HCT116 (cell line): ENCODE measurements around the gene REEP5. TPM values are rescaled to one million over a fixed set of nuclear protein-coding genes. Genes with fewer than 3 reads are reported as not detected.

Source experiments
- ATAC-seq: fragments of 200-7000 bp; cut with Tn5 transposase; 2 replicates; pipeline ENCODE4 v1.9.1; 2020; ENCODE audit warnings: mild to moderate bottlenecking, moderate library complexity
- BruUV-seq: library from RNA; stranded (reverse); fragments of 400-500 nt; replicated peaks from 2 replicates; lab custom pipeline; 2021; lab: Mats Ljungman, UMichigan
- CTCF ChIA-PET: fragments of 300-600 bp; sonication (Branson Sonifier 250); formaldehyde crosslinking; loops from one replicate; lab custom pipeline; 2021; ENCODE audit warnings: antibody characterized with exemption; lab: Charles Lee
- POLR2A ChIA-PET: fragments of 300-600, 350-600 bp; sonication (Branson Sonifier 250); formaldehyde crosslinking; loops from one replicate; lab custom pipeline; 2021; ENCODE audit warnings: antibody characterized with exemption; lab: Charles Lee
- RAD21 ChIA-PET, 2 experiments: fragments of 300-600 bp; sonication (Branson Sonifier 250); formaldehyde crosslinking; loops; one replicate each; lab custom pipeline; 2023; ENCODE audit warnings: low total read pairs in 2 of 2; ENCODE audit not compliant: uncharacterized antibody in 2 of 2, unreplicated experiment in 2 of 2, low non-redundant PET in 1 of 2; lab: Charles Lee
- DNase-seq: peaks from one replicate; pipeline ENCODE4 v3.0.0-alpha.2; 2010; ENCODE audit warnings: low read depth, low spot score
- H2AFZ ChIP-seq: fragments of 200-600 bp; shearing (Covaris generic), sonication (generic); 2 replicates; pipeline ENCODE4 v1.6.1; 2017; ENCODE audit warnings: low read depth, mixed run types, mixed read lengths, antibody characterized with exemption, low read length; ENCODE audit not compliant: poor library complexity, severe bottlenecking
- H3K27ac ChIP-seq: 2 replicates; pipeline ENCODE4 v1.5.1; 2012; ENCODE audit warnings: low read depth, low read length
- H3K27me3 ChIP-seq: fragments of 200-600 bp; sonication (generic); 2 replicates; pipeline ENCODE4 v1.6.1; 2016; ENCODE audit warnings: mixed run types, low read length, mixed read lengths; ENCODE audit not compliant: insufficient read depth
- H3K36me3 ChIP-seq, 2 experiments: fragments of 200-500 bp in 1 of 2; fragments of 200-600 bp in 1 of 2; sonication (Bioruptor generic) in 1 of 2; sonication (generic) in 1 of 2; 2 replicates each; pipeline versions ENCODE4 v1.5.1 to v1.6.1; 2014 to 2016; ENCODE audit warnings: low read length in 2 of 2, inconsistent platforms in 1 of 2, mixed read lengths in 1 of 2, mixed run types in 1 of 2; ENCODE audit not compliant: insufficient read depth in 2 of 2, control insufficient read depth in 1 of 2
- H3K4me1 ChIP-seq, 2 experiments: fragments of 200-600 bp in 1 of 2; sonication (generic) in 1 of 2; 2 replicates each; pipeline versions ENCODE4 v1.5.1 to v1.6.1; 2012 to 2017; ENCODE audit warnings: low read length in 2 of 2, inconsistent platforms in 1 of 2, mild to moderate bottlenecking in 1 of 2, mixed read lengths in 1 of 2, mixed run types in 1 of 2, moderate library complexity in 1 of 2; ENCODE audit not compliant: insufficient read depth in 2 of 2, control insufficient read depth in 1 of 2
- H3K4me2 ChIP-seq: fragments of 200-600 bp; sonication (generic); 2 replicates; pipeline ENCODE4 v1.6.1; 2017; ENCODE audit warnings: mixed run types, low read length, mixed read lengths
- H3K4me3 ChIP-seq, 2 experiments: fragments of 200-600 bp in 1 of 2; sonication (generic) in 1 of 2; replicated peaks in 1 of 2; 2 replicates each; pipeline ENCODE4 v1.5.1; 2011 to 2016; ENCODE audit warnings: low read length in 2 of 2, control low read depth in 1 of 2, low read depth in 1 of 2, mild to moderate bottlenecking in 1 of 2, mixed read lengths in 1 of 2, mixed run types in 1 of 2
- H3K79me2 ChIP-seq: fragments of 200-600 bp; sonication (generic); 2 replicates; pipeline ENCODE4 v1.6.1; 2017; ENCODE audit warnings: mild to moderate bottlenecking, mixed run types, low read length, moderate library complexity, mixed read lengths; ENCODE audit not compliant: insufficient read depth
- H3K9ac ChIP-seq: fragments of 200-600 bp; sonication (generic); 2 replicates; pipeline ENCODE4 v1.6.1; 2016; ENCODE audit warnings: low read length, mixed read lengths
- H3K9me2 ChIP-seq: fragments of 200-600 bp; sonication (generic), shearing (Covaris generic); 2 replicates; pipeline ENCODE4 v1.6.1; 2017; ENCODE audit warnings: mixed run types, mild to moderate bottlenecking, moderate library complexity; ENCODE audit not compliant: insufficient read depth
- H3K9me3 ChIP-seq, 2 experiments: fragments of 200-500 bp in 1 of 2; fragments of 200-600 bp in 1 of 2; sonication (Bioruptor generic) in 1 of 2; sonication (generic) in 1 of 2; 2 replicates each; pipeline ENCODE4 v1.6.1; 2014 to 2017; ENCODE audit warnings: low read length in 2 of 2, mixed read lengths in 2 of 2, inconsistent platforms in 1 of 2, low read depth in 1 of 2, mild to moderate bottlenecking in 1 of 2, mixed run types in 1 of 2, moderate library complexity in 1 of 2; ENCODE audit not compliant: control insufficient read depth in 1 of 2, insufficient read depth in 1 of 2
- H4K20me1 ChIP-seq: fragments of 200-600 bp; sonication (generic), shearing (Covaris generic); 2 replicates; pipeline ENCODE4 v1.6.1; 2017; ENCODE audit warnings: mixed run types, mild to moderate bottlenecking, moderate library complexity; ENCODE audit not compliant: insufficient read depth
- EGR1 ChIP-seq: IDR thresholded peaks from 2 replicates; pipeline ENCODE4 v1.6.1; 2012; ENCODE audit warnings: low read depth
- MAX ChIP-seq: IDR thresholded peaks from 2 replicates; pipeline ENCODE4 v1.6.1; 2012
- POLR2AphosphoS5 ChIP-seq: IDR thresholded peaks from 2 replicates; pipeline ENCODE4 v1.6.1; 2011; ENCODE audit warnings: mild to moderate bottlenecking, low read depth, low read length, moderate library complexity
- SP1 ChIP-seq: IDR thresholded peaks from 2 replicates; pipeline ENCODE4 v1.6.1; 2012; ENCODE audit warnings: low read depth
- TCF7L2 ChIP-seq: IDR thresholded peaks from 2 replicates; pipeline ENCODE4 v1.7.0; 2011; ENCODE audit warnings: borderline replicate concordance, inconsistent platforms; ENCODE audit not compliant: insufficient read depth, insufficient read length; ENCODE audit errors: extremely low read depth
- YY1 ChIP-seq: IDR thresholded peaks from 2 replicates; pipeline ENCODE4 v1.6.1; 2011; ENCODE audit warnings: low read length, low read depth, moderate library complexity, mild to moderate bottlenecking; ENCODE audit not compliant: insufficient replicate concordance; ENCODE audit errors: extremely low read depth
- intact Hi-C: fragments of 100-400 bp; cut with micrococcal nuclease; formaldehyde crosslinking; loops from 2 replicates; pipeline ENCODE4 v1.10.0; 2022
- total RNA-seq: library from RNA; stranded (reverse); gene quantifications from one replicate; pipeline ENCODE4 v1.2.1, GENCODE V29; 2021; ENCODE audit not compliant: unreplicated experiment
- TF ChIP-seq, protein P1 (sequence below): IDR thresholded peaks from 2 replicates; pipeline ENCODE4 v1.6.1; 2012; ENCODE audit warnings: low read depth

REEP5 gene
- total RNA-seq, 1 experiment from 2014 or later, result 71.7 TPM

- TF ChIP-seq SP1 (no peak), EGR1 (no peak), TCF7L2 (no peak), POLR2AphosphoS5 (no peak), MAX (no peak), YY1 (no peak)
- TF ChIP-seq, protein P1, sequence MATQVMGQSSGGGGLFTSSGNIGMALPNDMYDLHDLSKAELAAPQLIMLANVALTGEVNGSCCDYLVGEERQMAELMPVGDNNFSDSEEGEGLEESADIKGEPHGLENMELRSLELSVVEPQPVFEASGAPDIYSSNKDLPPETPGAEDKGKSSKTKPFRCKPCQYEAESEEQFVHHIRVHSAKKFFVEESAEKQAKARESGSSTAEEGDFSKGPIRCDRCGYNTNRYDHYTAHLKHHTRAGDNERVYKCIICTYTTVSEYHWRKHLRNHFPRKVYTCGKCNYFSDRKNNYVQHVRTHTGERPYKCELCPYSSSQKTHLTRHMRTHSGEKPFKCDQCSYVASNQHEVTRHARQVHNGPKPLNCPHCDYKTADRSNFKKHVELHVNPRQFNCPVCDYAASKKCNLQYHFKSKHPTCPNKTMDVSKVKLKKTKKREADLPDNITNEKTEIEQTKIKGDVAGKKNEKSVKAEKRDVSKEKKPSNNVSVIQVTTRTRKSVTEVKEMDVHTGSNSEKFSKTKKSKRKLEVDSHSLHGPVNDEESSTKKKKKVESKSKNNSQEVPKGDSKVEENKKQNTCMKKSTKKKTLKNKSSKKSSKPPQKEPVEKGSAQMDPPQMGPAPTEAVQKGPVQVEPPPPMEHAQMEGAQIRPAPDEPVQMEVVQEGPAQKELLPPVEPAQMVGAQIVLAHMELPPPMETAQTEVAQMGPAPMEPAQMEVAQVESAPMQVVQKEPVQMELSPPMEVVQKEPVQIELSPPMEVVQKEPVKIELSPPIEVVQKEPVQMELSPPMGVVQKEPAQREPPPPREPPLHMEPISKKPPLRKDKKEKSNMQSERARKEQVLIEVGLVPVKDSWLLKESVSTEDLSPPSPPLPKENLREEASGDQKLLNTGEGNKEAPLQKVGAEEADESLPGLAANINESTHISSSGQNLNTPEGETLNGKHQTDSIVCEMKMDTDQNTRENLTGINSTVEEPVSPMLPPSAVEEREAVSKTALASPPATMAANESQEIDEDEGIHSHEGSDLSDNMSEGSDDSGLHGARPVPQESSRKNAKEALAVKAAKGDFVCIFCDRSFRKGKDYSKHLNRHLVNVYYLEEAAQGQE, result no peak
- H4K20me1 ChIP-seq, result no peaks in the 10 kb centered on the region
- no peak overlapping the region for H3K4me2 ChIP-seq
- no peaks in the 10 kb centered on the region for H3K9me2 ChIP-seq
- H3K4me1 ChIP-seq, result no peaks in the 10 kb centered on the region
- ATAC-seq (no peak), DNase-seq (no peak)
- H3K79me2 ChIP-seq, result no peaks in the 10 kb centered on the region
- no peak overlapping the region for H3K4me3 ChIP-seq
- ChIA-PET POLR2A (no interaction called here), CTCF (no interaction called here), RAD21 (no interaction called here)
- no peak overlapping the region for H3K27ac ChIP-seq
- H3K9ac ChIP-seq, result no peak overlapping the region
- no peaks in the 10 kb centered on the region for H3K27me3 ChIP-seq
- intact Hi-C loops, result no loop called here
- H2AFZ ChIP-seq, result no peak overlapping the region
- BruUV-seq, result no TSS peak
- H3K36me3 ChIP-seq, result no peaks in the 10 kb centered on the region
- H3K9me3 ChIP-seq, result no peaks in the 10 kb centered on the region
Observed at GRCh38 chr5:112935675-112936074, 13.6 kb upstream of the REEP5 start.
